22Rv1 (cell line): ENCODE data around the gene TIMM29.

Source experiments
- CTCF ChIP-seq: fragments of 450-650 bp; IDR thresholded peaks from 2 replicates; pipeline ENCODE4 v1.5.1; 2017; ENCODE audit warnings: mild to moderate bottlenecking
- ZFX ChIP-seq: fragments of 450-650 bp; IDR thresholded peaks from 2 replicates; pipeline ENCODE4 v1.6.1; 2017; ENCODE audit warnings: antibody characterized with exemption, borderline replicate concordance

DNA sequence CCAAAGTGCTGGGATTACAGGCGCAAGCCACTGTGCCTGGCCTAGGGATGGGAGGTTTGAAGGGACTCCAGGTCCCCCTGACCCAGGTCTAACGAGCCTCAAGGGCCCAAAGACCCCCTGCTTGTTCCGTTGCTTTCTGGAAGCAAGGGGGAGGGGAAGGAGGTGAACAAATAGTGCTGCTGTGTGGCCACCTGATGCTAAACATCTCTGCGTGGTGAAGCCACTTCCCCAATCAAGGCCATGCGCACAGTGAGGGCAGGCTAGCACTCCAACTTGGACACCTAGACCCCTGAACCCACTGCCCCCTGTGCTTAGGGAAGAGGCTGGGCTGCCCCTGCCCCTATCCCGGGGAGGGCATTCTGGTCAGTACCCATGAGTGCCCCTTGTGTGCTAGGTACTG, 33.2 kb upstream of the TIMM29 start:
- TF ChIP-seq CTCF (no peak), ZFX (no peak)
